GM19240 (cell line): Measurements from ENCODE around the gene PRKAG2.
"Not testable (repeated sequence)": the region's sequence is repeated elsewhere in the genome, so short reads cannot be mapped to it uniquely, and the experiment has no call there.

Experiments
- DNase-seq: peaks from one replicate; pipeline ENCODE4 v3.0.0; 2011; ENCODE audit warnings: low spot score; ENCODE audit not compliant: insufficient read length

PRKAG2 gene

DNA sequence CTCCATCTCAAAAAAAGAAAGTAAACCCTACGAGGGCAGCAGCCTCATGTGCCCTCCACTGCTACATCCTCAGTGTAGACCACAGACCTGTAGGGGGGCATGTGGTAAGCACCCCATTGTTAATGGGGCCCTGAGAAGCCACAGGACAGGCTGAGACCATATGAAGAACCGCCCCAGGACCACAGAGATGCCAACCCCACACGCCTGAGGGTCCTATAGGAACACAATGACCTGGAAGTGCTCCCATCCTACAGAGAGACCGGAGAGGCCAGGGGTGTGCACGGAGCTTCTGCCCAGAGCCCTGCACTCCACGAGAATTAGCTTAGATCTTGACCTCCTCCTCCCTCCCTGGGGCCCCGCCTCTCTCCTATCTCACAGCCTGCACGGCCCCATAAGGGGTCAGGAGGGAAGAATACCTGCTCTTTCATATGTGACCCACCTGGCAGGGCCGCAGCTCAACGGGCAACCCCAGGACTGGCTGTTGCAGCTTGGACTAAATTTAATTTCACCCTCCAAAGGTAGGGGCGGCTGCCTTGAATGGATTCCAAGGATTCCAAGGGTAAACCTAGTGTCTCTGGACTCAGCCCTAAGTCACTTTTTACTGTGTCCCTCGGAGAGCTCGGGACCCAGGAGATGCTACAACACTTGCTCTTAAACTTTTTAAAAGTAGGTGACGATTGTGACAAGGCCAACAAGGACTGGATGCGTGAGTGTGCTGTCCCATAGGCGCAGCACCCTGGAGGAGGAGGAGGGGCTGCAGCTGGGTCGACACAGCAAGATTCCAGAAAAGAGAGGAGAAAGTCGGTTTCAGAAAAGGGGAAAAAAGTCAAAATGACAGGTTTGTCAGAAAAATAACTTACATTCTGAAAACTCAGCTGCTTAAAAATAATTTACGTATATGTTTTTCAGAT is 24.2 kb downstream of the PRKAG2 start:
- DNase-seq = no peak

GRCh38 chr7:151851782-151852181 is 25.1 kb downstream of the PRKAG2 start:
- DNase-seq = no peak

DNA sequence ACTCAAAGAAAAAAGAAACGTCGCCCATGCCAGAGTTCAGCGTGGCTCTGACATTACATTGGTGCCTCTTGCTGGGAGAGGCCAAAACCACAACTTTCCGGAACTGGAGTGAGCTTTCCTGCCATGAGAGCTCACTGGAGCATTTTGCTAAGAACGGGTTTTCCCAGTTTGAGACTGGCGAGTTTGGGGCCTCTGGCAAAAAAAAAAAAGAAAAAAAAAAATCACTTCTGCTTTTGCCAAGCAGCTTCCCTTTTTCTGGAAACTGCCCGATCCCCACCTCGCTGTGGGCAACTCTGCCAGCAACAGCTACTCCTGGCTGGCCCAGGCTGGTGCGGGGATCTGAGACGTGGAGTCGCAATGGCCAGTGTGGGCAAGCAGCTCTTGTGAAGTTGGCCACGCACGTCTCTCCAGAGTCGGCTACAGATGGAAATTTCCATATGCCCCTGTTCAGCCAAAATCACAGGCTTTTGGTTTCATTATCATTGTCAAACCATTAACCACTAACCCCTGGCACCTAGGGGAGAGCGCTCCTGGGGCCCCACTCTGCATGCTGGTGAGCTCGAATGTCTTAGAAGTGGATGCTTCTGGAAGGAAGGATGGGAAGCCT is 25.7 kb downstream of the PRKAG2 start:
- no peak for DNase-seq

DNA sequence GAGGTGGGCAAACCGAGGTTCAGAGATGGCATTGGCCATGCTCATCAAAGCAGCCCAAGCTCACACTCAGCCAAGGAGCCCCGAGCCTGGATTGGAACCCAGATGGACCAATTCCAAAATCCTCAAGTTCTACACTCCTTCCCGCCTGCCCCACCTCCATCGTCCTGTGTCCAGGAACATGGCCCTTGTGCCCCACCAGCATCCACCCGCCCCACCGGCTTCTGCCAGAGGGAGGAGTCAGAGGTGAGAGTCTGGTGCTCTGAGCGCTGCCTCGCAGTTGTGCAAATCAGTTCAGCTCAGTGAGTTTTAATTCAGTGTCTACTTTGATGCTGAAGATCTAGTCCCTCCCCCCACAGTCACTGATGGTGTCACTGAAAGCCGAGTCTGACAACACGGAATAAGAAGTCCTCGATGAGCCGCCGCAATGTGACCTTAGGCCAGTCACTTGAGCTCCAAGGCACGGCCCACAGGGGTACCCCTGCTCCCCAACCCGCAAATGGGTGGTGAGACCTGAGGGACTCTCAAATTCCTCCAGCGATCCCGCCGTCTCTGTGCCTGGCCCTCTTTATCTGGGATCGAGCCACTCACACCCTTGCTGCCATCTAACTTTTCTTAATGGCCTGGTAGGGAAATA is 26.3 kb downstream of the PRKAG2 start:
- no peak for DNase-seq

DNA sequence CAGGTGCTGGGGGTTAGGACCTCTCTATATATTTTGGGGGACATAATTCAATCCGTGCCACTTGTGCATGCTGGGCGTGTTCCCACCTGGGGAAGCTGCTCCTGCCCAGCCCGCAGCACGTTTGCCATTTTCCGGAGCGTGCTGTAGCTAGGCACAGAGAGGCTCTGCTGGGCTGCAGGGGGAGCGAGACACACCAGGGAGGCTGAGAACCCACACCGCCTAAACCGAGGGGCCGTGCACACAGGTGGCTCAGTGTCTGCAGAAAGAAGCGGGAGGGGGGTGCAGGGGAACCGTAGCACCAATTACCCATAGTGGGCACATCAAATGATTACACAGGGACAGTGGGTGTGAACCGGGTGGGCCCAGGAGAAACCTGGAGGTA is 27.0 kb downstream of the PRKAG2 start:
- no peak for DNase-seq

DNA sequence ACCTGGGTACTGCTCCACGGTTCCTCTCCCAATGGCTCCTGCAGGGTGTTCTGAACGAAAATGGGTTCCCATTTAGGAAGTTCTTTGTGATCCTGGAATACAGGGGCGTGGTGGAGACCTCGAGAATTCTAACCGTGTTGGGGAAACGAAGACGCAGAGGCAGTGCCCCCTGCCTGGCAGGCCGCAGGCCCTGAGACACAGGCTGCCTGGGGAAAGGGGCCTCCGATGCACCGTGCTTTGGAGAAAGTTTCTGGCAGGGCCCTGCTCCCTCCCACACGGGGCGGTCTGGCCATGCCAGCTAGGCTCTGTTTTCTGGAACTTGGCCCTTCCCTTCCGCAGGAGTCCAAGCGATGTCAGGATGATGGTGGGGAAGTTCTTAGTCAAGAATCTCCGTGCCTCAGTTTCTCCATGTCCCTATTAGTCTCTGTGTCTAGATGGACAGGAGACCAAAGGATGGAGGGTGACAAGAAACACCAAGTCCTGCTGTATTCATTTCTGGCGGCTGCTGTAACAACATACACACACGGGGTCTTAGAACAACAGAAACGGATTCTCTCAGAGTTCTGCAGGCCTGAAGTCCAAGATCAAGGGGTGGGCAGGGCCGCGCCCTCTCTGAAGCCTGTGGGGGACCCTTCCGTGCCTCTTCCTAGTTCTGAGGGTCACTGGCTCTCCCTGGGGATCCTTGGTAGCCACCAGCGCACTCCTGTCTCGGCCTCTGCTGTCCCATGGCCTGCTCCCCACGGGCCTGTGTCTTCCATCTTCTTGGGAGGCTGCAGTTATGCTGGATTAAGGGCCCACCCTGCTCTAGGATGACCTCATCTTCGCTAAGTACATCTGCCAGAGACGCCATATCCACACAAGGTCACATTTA is 27.7 kb downstream of the PRKAG2 start:
- DNase-seq = no peak

GRCh38 chr7:151847681-151848081 is 29.2 kb downstream of the PRKAG2 start:
- no peak for DNase-seq

DNA sequence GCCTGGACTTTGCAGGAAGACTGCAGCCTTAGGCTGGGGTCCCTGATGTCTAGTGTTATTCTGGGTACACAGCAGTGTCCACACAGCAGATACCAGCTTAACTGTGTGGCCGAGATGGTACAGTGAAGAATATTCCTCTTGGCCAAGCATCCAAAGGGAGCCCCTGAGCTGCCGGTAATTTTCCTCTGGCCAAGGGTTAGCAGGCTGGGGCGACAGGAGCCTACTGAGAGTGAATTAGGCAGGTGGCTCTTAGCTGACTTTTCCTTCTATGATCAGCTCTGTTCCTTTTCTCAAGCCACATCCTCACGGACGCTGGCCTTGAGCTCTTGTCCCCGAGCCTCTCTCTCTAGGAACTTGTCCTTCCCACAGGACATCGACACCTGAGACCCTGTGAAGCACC is 29.8 kb downstream of the PRKAG2 start:
- DNase-seq = no peak

- DNase-seq = no peak
Observed at GRCh38 chr7:151845412-151846205, 31.3 kb downstream of the PRKAG2 start.

GRCh38 chr7:151844825-151845200 is 32.1 kb downstream of the PRKAG2 start:
- DNase-seq = no peak

DNA sequence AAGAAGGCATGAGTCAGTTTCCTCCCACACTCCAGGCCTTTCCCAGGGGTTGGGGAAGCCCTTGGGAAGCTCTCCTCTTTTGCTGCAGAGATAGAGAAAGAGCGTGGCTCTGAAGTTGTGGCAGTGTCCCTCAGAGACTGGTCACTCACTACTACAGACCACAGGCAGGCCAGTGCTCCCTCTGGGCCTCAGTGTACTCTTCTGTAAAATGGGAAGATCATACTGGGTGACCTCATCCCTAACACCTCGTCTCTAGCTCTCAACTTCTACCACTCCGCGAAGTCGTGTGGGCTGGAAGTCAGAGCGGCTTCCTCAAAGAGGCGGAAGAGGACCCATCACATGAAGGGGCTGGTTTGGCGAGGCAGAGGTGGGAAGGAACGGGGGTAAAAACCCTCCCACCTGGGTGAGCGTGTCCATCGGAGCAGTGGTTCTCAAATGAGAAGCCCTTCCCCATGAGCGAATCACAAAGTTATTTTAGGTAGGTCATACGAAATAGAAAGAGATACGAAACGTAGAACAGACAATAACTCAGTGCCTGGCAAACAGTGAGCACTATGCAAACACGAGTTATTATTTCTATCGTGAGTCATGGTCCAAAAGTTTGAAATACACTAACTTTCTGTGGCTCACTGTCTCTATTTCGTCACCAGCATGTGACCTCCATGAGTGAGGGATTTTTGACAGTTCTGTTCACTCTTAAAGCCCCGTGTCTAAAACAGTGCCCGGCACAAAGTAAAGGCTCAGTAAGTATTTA is 32.7 kb downstream of the PRKAG2 start:
- DNase-seq = no peak

GRCh38 chr7:151843181-151843580 is 33.7 kb downstream of the PRKAG2 start:
- DNase-seq = no peak

DNA sequence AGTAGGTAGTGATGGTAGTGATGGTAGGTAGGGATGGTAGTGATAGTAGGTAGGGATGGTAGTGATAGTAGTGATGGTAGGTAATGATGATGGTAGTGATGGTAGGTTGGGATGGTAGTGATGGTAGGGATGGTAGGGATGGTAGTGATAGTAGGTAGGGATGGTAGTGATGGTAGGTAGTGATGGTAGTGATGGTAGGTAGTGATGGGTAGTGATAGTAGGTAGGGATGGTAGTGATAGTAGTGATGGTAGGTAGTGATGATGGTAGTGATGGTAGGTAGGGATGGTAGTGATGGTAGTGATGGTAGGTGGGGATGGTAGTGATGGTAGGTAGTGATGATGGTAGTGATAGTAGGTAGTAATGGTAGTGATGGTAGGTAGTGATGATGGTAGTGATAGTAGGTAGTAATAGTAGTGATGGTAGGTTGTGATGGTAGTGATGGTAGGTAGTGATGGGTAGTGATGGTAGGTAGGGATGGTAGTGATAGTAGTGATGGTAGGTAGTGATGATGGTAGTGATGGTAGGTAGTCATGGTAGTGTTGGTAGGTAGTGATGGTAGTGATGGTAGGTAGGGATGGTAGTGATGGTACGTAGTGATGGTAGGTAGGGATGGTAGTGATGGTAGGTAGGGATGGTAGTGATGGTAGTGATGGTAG is 35.4 kb downstream of the PRKAG2 start:
- DNase-seq = not testable (repeated sequence)

- no peak for DNase-seq
Observed at GRCh38 chr7:151840088-151840910, 36.6 kb downstream of the PRKAG2 start.

DNA sequence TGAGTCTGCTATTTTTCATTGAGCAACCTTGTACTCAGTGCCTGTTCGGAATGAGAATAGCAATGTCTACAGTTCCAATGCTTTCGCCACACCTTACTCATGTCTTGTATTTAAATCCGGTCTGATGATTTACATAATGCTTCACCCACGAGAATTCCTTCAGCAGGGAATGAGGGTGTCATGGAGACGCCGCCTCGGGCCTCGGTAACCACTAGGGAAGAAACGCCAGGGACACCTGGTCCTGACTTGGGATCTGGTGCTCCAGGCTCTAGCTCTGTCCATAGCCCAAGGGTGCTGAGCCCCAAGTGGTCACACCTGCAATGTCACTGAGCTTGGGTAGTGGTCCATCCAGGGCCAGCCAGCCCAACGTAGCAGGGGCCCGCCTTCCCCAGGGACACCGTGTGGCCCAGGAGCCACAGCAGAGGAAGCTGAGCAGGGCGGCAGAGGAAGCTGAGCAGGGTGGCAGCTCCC is 37.4 kb downstream of the PRKAG2 start:
- no peak for DNase-seq

DNA sequence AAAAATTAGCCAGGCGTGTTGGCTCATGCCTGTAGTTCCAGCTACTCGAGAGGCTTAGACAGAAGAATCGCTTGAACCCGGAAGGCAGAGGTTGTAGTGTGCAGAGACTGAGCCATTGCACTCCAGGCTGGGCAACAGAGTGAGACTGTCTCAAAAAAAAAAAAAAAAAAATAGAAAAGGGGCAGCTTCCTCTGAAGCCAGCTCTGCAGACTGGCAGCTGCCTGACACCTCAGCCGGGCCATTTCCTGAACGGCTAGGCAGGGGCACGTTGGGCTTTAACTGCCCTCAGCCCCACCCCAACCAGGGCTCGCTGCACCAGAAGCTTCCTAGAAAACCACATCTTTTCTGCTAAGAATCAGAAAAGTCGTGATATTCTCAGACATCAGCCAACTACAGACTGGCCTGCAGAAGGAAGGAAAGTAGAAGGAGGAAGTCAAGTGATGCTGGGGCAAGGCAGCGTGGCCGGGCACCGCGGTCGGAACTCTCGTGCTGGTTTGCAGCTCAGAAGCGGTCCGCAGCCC is 38.0 kb downstream of the PRKAG2 start:
- DNase-seq = no peak

GRCh38 chr7:151838072-151838471 is 38.8 kb downstream of the PRKAG2 start:
- no peak for DNase-seq
